GM23338 (cell line): Measurements from ENCODE around the gene RGS19. TPM values are rescaled to one million over a fixed set of nuclear protein-coding genes. Genes with fewer than 3 reads are reported as not detected.

Experiments
- ATAC-seq: fragments of 200-7000 bp; cut with Tn5 transposase; 3 replicates; pipeline ENCODE4 v1.9.1; 2020
- DNase-seq: peaks from one replicate; pipeline ENCODE4 v3.0.0-alpha.2; 2015; ENCODE audit warnings: low spot score
- H2AFZ ChIP-seq: fragments of 200-600 bp; sonication (generic); 2 replicates; pipeline ENCODE4 v1.8.0; 2016; ENCODE audit warnings: antibody characterized with exemption, mild to moderate bottlenecking, moderate library complexity
- H3F3A ChIP-seq: fragments of 200-600 bp; sonication (generic); replicated peaks from 2 replicates; pipeline ENCODE4 v1.8.0; 2017; ENCODE audit warnings: antibody characterized with exemption, mixed run types, low read depth
- H3K27ac ChIP-seq: fragments of 200-600 bp; sonication (generic); 2 replicates; pipeline ENCODE4 v1.6.1; 2016; ENCODE audit warnings: low read depth
- H3K27me3 ChIP-seq: fragments of 200-600 bp; sonication (generic); 2 replicates; pipeline ENCODE4 v1.8.0; 2016; ENCODE audit warnings: mild to moderate bottlenecking, mixed run types, moderate library complexity; ENCODE audit not compliant: insufficient read depth
- H3K36me3 ChIP-seq: fragments of 200-600 bp; sonication (generic); 2 replicates; pipeline ENCODE4 v1.8.0; 2016; ENCODE audit warnings: mild to moderate bottlenecking; ENCODE audit not compliant: insufficient read depth
- H3K4me1 ChIP-seq: fragments of 200-600 bp; sonication (generic); 2 replicates; pipeline ENCODE4 v1.8.0; 2016; ENCODE audit warnings: mild to moderate bottlenecking, moderate library complexity; ENCODE audit not compliant: insufficient read depth
- H3K4me2 ChIP-seq: fragments of 200-600 bp; sonication (generic); 2 replicates; pipeline ENCODE4 v1.7.1; 2017; ENCODE audit warnings: mixed run types
- H3K4me3 ChIP-seq: fragments of 200-600 bp; sonication (generic); 2 replicates; pipeline ENCODE4 v1.6.1; 2016; ENCODE audit warnings: mixed run types
- H3K79me2 ChIP-seq: fragments of 200-600 bp; sonication (generic); replicated peaks from 2 replicates; pipeline ENCODE4 v1.8.0; 2017; ENCODE audit warnings: mild to moderate bottlenecking; ENCODE audit not compliant: insufficient read depth
- H3K9me2 ChIP-seq: fragments of 200-600 bp; sonication (generic); 2 replicates; pipeline ENCODE4 v1.8.0; 2017; ENCODE audit not compliant: insufficient read depth
- H4K20me1 ChIP-seq: fragments of 200-600 bp; sonication (generic); replicated peaks from 2 replicates; pipeline ENCODE4 v1.8.0; 2017; ENCODE audit warnings: mild to moderate bottlenecking; ENCODE audit not compliant: insufficient read depth
- H3K27ac Mint-ChIP-seq: 2 replicates; pipeline ENCODE4 v1.8.0; 2020; ENCODE audit warnings: inconsistent platforms, mild to moderate bottlenecking, moderate library complexity, mixed read lengths
- H3K27me3 Mint-ChIP-seq: 3 replicates; pipeline ENCODE4 v1.8.0; 2022; ENCODE audit warnings: low read depth, mild to moderate bottlenecking, moderate library complexity, mixed read lengths, inconsistent platforms; ENCODE audit not compliant: insufficient read depth, poor library complexity
- H3K36me3 Mint-ChIP-seq: 3 replicates; pipeline ENCODE4 v1.8.0; 2021; ENCODE audit warnings: low read depth, mild to moderate bottlenecking, inconsistent platforms, moderate library complexity, mixed read lengths
- H3K4me1 Mint-ChIP-seq: 3 replicates; pipeline ENCODE4 v1.8.0; 2020; ENCODE audit warnings: mild to moderate bottlenecking, inconsistent platforms, mixed read lengths
- H3K4me3 Mint-ChIP-seq: 3 replicates; pipeline ENCODE4 v1.8.0; 2021; ENCODE audit warnings: moderate library complexity, mild to moderate bottlenecking, inconsistent platforms, mixed read lengths
- H3K9me3 Mint-ChIP-seq: 3 replicates; pipeline ENCODE4 v1.8.0; 2020; ENCODE audit warnings: moderate library complexity, mild to moderate bottlenecking, inconsistent platforms, mixed read lengths
- CTCF ChIP-seq, 2 experiments: fragments of 200-600 bp in 1 of 2; sonication (generic) in 1 of 2; conservative IDR thresholded peaks; 2 replicates each; pipeline versions ENCODE4 v1.5.1 to v1.6.1; 2016 to 2017; ENCODE audit warnings: antibody characterized with exemption in 2 of 2, low read depth in 2 of 2, mild to moderate bottlenecking in 2 of 2, moderate library complexity in 1 of 2
- EZH2 ChIP-seq: fragments of 200-600 bp; sonication (generic); IDR thresholded peaks from one replicate; pipeline ENCODE4 v1.8.0; 2017; ENCODE audit warnings: antibody characterized with exemption, mild to moderate bottlenecking, low read depth; ENCODE audit not compliant: unreplicated experiment
- REST ChIP-seq: IDR thresholded peaks from one replicate; pipeline ENCODE4 v1.6.1; 2018; ENCODE audit warnings: antibody characterized with exemption; ENCODE audit not compliant: unreplicated experiment
- polyA plus RNA-seq: library from polyadenylated mRNA; unstranded; fragments of >200 nt; fragmentation: Nextera tagmentation; extraction: Ambion mirVana; gene quantifications from 2 replicates; pipeline ENCODE4 v1.2.1, GENCODE V29; 2016
- total RNA-seq: library from RNA; depleted of rRNA; stranded (reverse); fragments of >200 nt; shearing (Covaris generic); gene quantifications from 2 replicates; pipeline ENCODE4 v1.2.3, GENCODE V29; 2014

Gene RGS19
- total and polyA plus RNA-seq, 2 experiments from 2014 or later, result 13.1 to 19.7 TPM

- H3K27me3 ChIP-seq, result peaks cover 50% of the 10 kb centered on the region
Observed at GRCh38 chr20:64050261-64051032, 28.9 kb downstream of the RGS19 start.

GRCh38 chr20:64049878-64050260 is 29.4 kb downstream of the RGS19 start:
- no peaks in the 10 kb centered on the region for H4K20me1 ChIP-seq
- H3K9me2 ChIP-seq, result no peaks in the 10 kb centered on the region
- Mint-ChIP-seq H3K27me3 (peaks cover 67% of the 10 kb centered on the region), H3K4me1 (peaks cover 30% of the 10 kb centered on the region), H3K36me3 (no peaks in the 10 kb centered on the region), H3K27ac (no peak overlapping the region), H3K9me3 (no peaks in the 10 kb centered on the region), H3K4me3 (peak overlapping the region; percentile 54)
- H3K4me1 ChIP-seq, result peaks cover 19% of the 10 kb centered on the region
- TF ChIP-seq REST (no peak), EZH2 (peak; percentile 79)
- no peaks in the 10 kb centered on the region for H3K36me3 ChIP-seq
- DNase-seq (no peak), ATAC-seq (no peak; the same call in 2 of the 3 replicates)
- H3K27ac ChIP-seq, result no peak overlapping the region
- 0 out of 2 replicates have a peak, but pooled peaks cover 6% of the 10 kb centered on the region for H3F3A ChIP-seq
- peaks cover 56% of the 10 kb centered on the region for H3K27me3 ChIP-seq
- no peaks in the 10 kb centered on the region for H3K79me2 ChIP-seq
- peak overlapping the region; percentile 41 for H3K4me3 ChIP-seq
- no peak overlapping the region for H2AFZ ChIP-seq
- H3K4me2 ChIP-seq, result peak overlapping the region; percentile 73; the same call in 1 of the 2 replicates

More at GRCh38 chr20:64050261-64051032, 28.9 kb downstream of the RGS19 start:
- Mint-ChIP-seq H3K9me3 (no peaks in the 10 kb centered on the region), H3K27me3 (peaks cover 64% of the 10 kb centered on the region), H3K36me3 (no peaks in the 10 kb centered on the region), H3K27ac (no peak overlapping the region), H3K4me1 (peaks cover 30% of the 10 kb centered on the region), H3K4me3 (0 out of 3 replicates have a peak overlapping the region, but pooled peaks have one; percentile 54)
- DNase-seq, result peak; percentile 43
- Histone ChIP-seq H3K4me3 (peak overlapping the region; percentile 41; the same call in 1 of the 2 replicates), H3K9me2 (no peaks in the 10 kb centered on the region), H3K27ac (no peak overlapping the region), H2AFZ (no peak overlapping the region), H3K36me3 (no peaks in the 10 kb centered on the region), H3K4me1 (peaks cover 15% of the 10 kb centered on the region; the same call in 1 of the 2 replicates), H3K4me2 (no peak overlapping the region; the same call in 1 of the 2 replicates), H3F3A (0 out of 2 replicates have a peak, but pooled peaks cover 6% of the 10 kb centered on the region), H3K79me2 (no peaks in the 10 kb centered on the region), H4K20me1 (no peaks in the 10 kb centered on the region)
- ATAC-seq, result peak; percentile 5
- TF ChIP-seq CTCF (conservative IDR thresholded peaks at IDR 0.05; ENCODE audit: low read depth in 2 of 2), result 0 out of 4 replicates have a peak, but pooled peaks of 1 of the 2 experiments have one; percentile 15
- TF ChIP-seq EZH2, result no peak
